MM.1S (cell line): Measurements from ENCODE around the gene NBAS.

ENCODE experiments used
- DNase-seq: peaks from one replicate; pipeline ENCODE4 v3.0.0-alpha.2; 2015
- H2AFZ ChIP-seq: fragments of 300-600 bp; sonication (generic); 2 replicates; pipeline ENCODE4 v1.6.0; 2016; ENCODE audit warnings: antibody characterized with exemption, low read length
- H3F3A ChIP-seq: fragments of 300-600 bp; sonication (generic); 2 replicates; pipeline ENCODE4 v1.6.1; 2016; ENCODE audit warnings: mild to moderate bottlenecking, antibody characterized with exemption, low read length, moderate library complexity, mixed read lengths; ENCODE audit not compliant: insufficient read depth
- H3K27ac ChIP-seq: fragments of 300-600 bp; sonication (generic); 2 replicates; pipeline ENCODE4 v1.5.1; 2016; ENCODE audit warnings: mild to moderate bottlenecking, low read length
- H3K27me3 ChIP-seq: fragments of 300-600 bp; sonication (generic); replicated peaks from 2 replicates; pipeline ENCODE4 v1.6.0; 2016; ENCODE audit warnings: low read length; ENCODE audit not compliant: insufficient read depth
- H3K36me3 ChIP-seq: fragments of 300-600 bp; sonication (generic); replicated peaks from 2 replicates; pipeline ENCODE4 v1.6.1; 2016; ENCODE audit warnings: mild to moderate bottlenecking, low read length, mixed read lengths; ENCODE audit not compliant: insufficient read depth
- H3K4me1 ChIP-seq: fragments of 300-600 bp; sonication (generic); 2 replicates; pipeline ENCODE4 v1.6.1; 2016; ENCODE audit warnings: low read length, mixed read lengths
- H3K4me2 ChIP-seq: fragments of 300-600 bp; sonication (generic); 2 replicates; pipeline ENCODE4 v1.6.0; 2016; ENCODE audit warnings: low read depth, low read length
- H3K4me3 ChIP-seq: fragments of 300-600 bp; sonication (generic); 2 replicates; pipeline ENCODE4 v1.5.1; 2016; ENCODE audit warnings: low read length, mixed read lengths
- H3K79me2 ChIP-seq: fragments of 300-600 bp; sonication (generic); 2 replicates; pipeline ENCODE4 v1.6.1; 2016; ENCODE audit warnings: mixed run types, low read length, mixed read lengths
- H3K9ac ChIP-seq: fragments of 300-600 bp; sonication (generic); 2 replicates; pipeline ENCODE4 v1.6.1; 2016; ENCODE audit warnings: low read length, mixed read lengths
- H3K9me2 ChIP-seq: fragments of 300-600 bp; sonication (generic); replicated peaks from 2 replicates; pipeline ENCODE4 v1.6.1; 2016; ENCODE audit warnings: mild to moderate bottlenecking, low read length, mixed read lengths; ENCODE audit not compliant: insufficient read depth
- H3K9me3 ChIP-seq: fragments of 300-600 bp; sonication (generic); replicated peaks from 2 replicates; pipeline ENCODE4 v1.6.1; 2016; ENCODE audit warnings: mild to moderate bottlenecking, low read length, mixed read lengths; ENCODE audit not compliant: insufficient read depth
- H4K20me1 ChIP-seq: fragments of 300-600 bp; sonication (generic); 2 replicates; pipeline ENCODE4 v1.6.1; 2016; ENCODE audit warnings: mild to moderate bottlenecking, low read length, moderate library complexity, mixed read lengths; ENCODE audit not compliant: insufficient read depth
- EZH2 ChIP-seq: fragments of 300-600 bp; sonication (generic); optimal IDR thresholded peaks from 2 replicates; pipeline ENCODE3; 2017; ENCODE audit warnings: low read depth, mild to moderate bottlenecking, antibody characterized with exemption, low read length, mixed read lengths
- EZH2phosphoT487 ChIP-seq: fragments of 300-600 bp; sonication (generic); IDR thresholded peaks from 2 replicates; pipeline ENCODE4 v1.6.1; 2018; ENCODE audit warnings: antibody characterized with exemption, low read length
- TF ChIP-seq, protein P1 (sequence below): fragments of 300-600 bp; sonication (generic); IDR thresholded peaks from 2 replicates; pipeline ENCODE4 v1.5.1; 2016; ENCODE audit warnings: antibody characterized with exemption, low read length, mixed read lengths

NBAS gene

GRCh38 chr2:15155959-15156574, 405.1 kb downstream of the NBAS start:
- Histone ChIP-seq H3K79me2 (no peaks in the 10 kb centered on the region), H3K4me3 (no peak overlapping the region), H3K4me2 (no peak overlapping the region), H2AFZ (no peak overlapping the region), H3K27me3 (no peaks in the 10 kb centered on the region), H3F3A (no peaks in the 10 kb centered on the region), H4K20me1 (no peaks in the 10 kb centered on the region), H3K9me2 (no peaks in the 10 kb centered on the region), H3K9ac (no peak overlapping the region), H3K9me3 (no peaks in the 10 kb centered on the region), H3K4me1 (no peaks in the 10 kb centered on the region), H3K36me3 (no peaks in the 10 kb centered on the region), H3K27ac (no peak overlapping the region)
- TF ChIP-seq, protein P1, sequence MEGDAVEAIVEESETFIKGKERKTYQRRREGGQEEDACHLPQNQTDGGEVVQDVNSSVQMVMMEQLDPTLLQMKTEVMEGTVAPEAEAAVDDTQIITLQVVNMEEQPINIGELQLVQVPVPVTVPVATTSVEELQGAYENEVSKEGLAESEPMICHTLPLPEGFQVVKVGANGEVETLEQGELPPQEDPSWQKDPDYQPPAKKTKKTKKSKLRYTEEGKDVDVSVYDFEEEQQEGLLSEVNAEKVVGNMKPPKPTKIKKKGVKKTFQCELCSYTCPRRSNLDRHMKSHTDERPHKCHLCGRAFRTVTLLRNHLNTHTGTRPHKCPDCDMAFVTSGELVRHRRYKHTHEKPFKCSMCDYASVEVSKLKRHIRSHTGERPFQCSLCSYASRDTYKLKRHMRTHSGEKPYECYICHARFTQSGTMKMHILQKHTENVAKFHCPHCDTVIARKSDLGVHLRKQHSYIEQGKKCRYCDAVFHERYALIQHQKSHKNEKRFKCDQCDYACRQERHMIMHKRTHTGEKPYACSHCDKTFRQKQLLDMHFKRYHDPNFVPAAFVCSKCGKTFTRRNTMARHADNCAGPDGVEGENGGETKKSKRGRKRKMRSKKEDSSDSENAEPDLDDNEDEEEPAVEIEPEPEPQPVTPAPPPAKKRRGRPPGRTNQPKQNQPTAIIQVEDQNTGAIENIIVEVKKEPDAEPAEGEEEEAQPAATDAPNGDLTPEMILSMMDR = no peak
- no peak for TF ChIP-seq EZH2phosphoT487
- TF ChIP-seq EZH2 = no peak
- DNase-seq = no peak

GRCh38 chr2:15154297-15154696, 406.8 kb downstream of the NBAS start:
- Histone ChIP-seq H3K9me2 (no peaks in the 10 kb centered on the region), H3K4me2 (no peak overlapping the region), H3K4me1 (no peaks in the 10 kb centered on the region), H3K27me3 (no peaks in the 10 kb centered on the region), H3K79me2 (no peaks in the 10 kb centered on the region), H2AFZ (no peak overlapping the region), H3K9ac (no peak overlapping the region), H3K4me3 (no peak overlapping the region), H3F3A (no peaks in the 10 kb centered on the region), H4K20me1 (no peaks in the 10 kb centered on the region), H3K9me3 (no peaks in the 10 kb centered on the region), H3K27ac (no peak overlapping the region), H3K36me3 (no peaks in the 10 kb centered on the region)
- TF ChIP-seq EZH2phosphoT487 (no peak), EZH2 (no peak)
- TF ChIP-seq, protein P1 = no peak
- no peak for DNase-seq

DNA sequence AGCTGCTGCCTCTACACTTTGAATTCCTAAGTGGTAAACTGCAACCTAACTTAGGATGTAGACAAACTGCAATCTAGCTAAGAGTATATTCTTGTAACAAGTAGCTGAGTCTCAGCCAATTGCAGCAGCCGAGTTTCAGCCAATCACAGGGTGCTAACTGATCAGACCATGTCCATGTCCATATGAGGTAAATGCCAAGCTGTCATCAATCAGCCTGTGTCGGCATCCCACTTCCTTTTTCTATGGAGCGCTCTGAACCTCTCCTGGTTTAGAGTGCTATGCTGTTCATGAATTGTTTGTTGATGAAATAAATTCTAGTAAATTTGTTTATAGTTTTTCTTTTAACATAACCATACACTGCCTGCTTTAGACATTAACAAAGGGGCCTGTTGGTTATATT, 408.8 kb downstream of the NBAS start:
- Histone ChIP-seq H4K20me1 (no peaks in the 10 kb centered on the region), H3K79me2 (no peaks in the 10 kb centered on the region), H3K27me3 (no peaks in the 10 kb centered on the region), H3K9me2 (no peaks in the 10 kb centered on the region), H3K27ac (no peak overlapping the region), H2AFZ (no peak overlapping the region), H3K9me3 (no peaks in the 10 kb centered on the region), H3K4me2 (no peak overlapping the region), H3K4me3 (no peak overlapping the region), H3K4me1 (no peaks in the 10 kb centered on the region), H3K9ac (no peak overlapping the region), H3F3A (no peaks in the 10 kb centered on the region), H3K36me3 (no peaks in the 10 kb centered on the region)
- no peak for DNase-seq
- TF ChIP-seq EZH2phosphoT487 (no peak), EZH2 (no peak)
- TF ChIP-seq, protein P1 = no peak
